DND-41 (cell line): ENCODE measurements around the gene BTNL3.
"Not testable (repeated sequence)": the region's sequence is repeated elsewhere in the genome, so short reads cannot be mapped to it uniquely, and the experiment has no call there.

Experiments used
- ATAC-seq: fragments of 200-7000 bp; cut with Tn5 transposase; 3 replicates; pipeline ENCODE4 v1.9.1; 2021; ENCODE audit warnings: low read depth; ENCODE audit not compliant: insufficient read depth
- DNase-seq: peaks from one replicate; pipeline ENCODE4 v3.0.0-alpha.2; 2020
- H2AFZ ChIP-seq: 2 replicates; pipeline ENCODE4 v1.6.0; 2012; ENCODE audit warnings: low read depth, low read length
- H3K27ac ChIP-seq: 2 replicates; pipeline ENCODE4 v1.5.1; 2012; ENCODE audit warnings: low read length, inconsistent platforms
- H3K27me3 ChIP-seq: fragments of 200-600 bp; sonication (generic); 2 replicates; pipeline ENCODE4 v1.6.0; 2012; ENCODE audit warnings: low read length, mild to moderate bottlenecking, inconsistent platforms; ENCODE audit not compliant: insufficient read depth, poor library complexity
- H3K36me3 ChIP-seq: 2 replicates; pipeline ENCODE4 v1.5.1; 2012; ENCODE audit warnings: low read length, inconsistent platforms; ENCODE audit not compliant: insufficient read depth
- H3K4me1 ChIP-seq: 2 replicates; pipeline ENCODE4 v1.5.1; 2012; ENCODE audit warnings: mild to moderate bottlenecking, low read length; ENCODE audit not compliant: insufficient read depth
- H3K4me2 ChIP-seq: 2 replicates; pipeline ENCODE4 v1.6.0; 2012; ENCODE audit warnings: mild to moderate bottlenecking, moderate library complexity, low read length, inconsistent platforms; ENCODE audit not compliant: insufficient read depth
- H3K4me3 ChIP-seq, 2 experiments: fragments of 200-600 bp in 1 of 2; shearing (Covaris generic) in 1 of 2; 2 replicates each; pipeline ENCODE4 v1.5.1; 2012 to 2016; ENCODE audit warnings: inconsistent platforms in 2 of 2, low read length in 2 of 2, mild to moderate bottlenecking in 2 of 2, low read depth in 1 of 2, moderate library complexity in 1 of 2
- H3K79me2 ChIP-seq: 2 replicates; pipeline ENCODE4 v1.6.0; 2012; ENCODE audit warnings: low read length, inconsistent platforms; ENCODE audit not compliant: insufficient read depth
- H3K9ac ChIP-seq: 2 replicates; pipeline ENCODE4 v1.6.0; 2012; ENCODE audit warnings: low read depth, mild to moderate bottlenecking, inconsistent platforms, low read length, moderate library complexity
- H3K9me3 ChIP-seq: 2 replicates; pipeline ENCODE4 v1.5.1; 2012; ENCODE audit warnings: low read length, moderate library complexity, mild to moderate bottlenecking, inconsistent platforms; ENCODE audit not compliant: insufficient read depth, severe bottlenecking
- H4K20me1 ChIP-seq: 2 replicates; pipeline ENCODE4 v1.6.0; 2012; ENCODE audit warnings: low read length; ENCODE audit not compliant: insufficient read depth
- CTCF ChIP-seq: IDR thresholded peaks from 2 replicates; pipeline ENCODE4 v1.5.1; 2012; ENCODE audit warnings: borderline replicate concordance, low read length, moderate library complexity, mild to moderate bottlenecking; ENCODE audit not compliant: poor library complexity, severe bottlenecking; ENCODE audit errors: extremely low read depth
- EZH2 ChIP-seq: IDR thresholded peaks from 3 replicates; pipeline ENCODE4 v1.6.1; 2012; ENCODE audit warnings: borderline replicate concordance, low read depth, mild to moderate bottlenecking, moderate library complexity, low read length, inconsistent platforms; ENCODE audit not compliant: severe bottlenecking

The BTNL3 gene

GRCh38 chr5:181017448-181017847 is 28.8 kb downstream of the BTNL3 start:
- not testable (repeated sequence) for H3K27me3 ChIP-seq, H3K4me1 ChIP-seq, H3K79me2 ChIP-seq, H2AFZ ChIP-seq, H3K4me3 ChIP-seq, H3K9me3 ChIP-seq, H3K27ac ChIP-seq, ATAC-seq, DNase-seq, H3K36me3 ChIP-seq, H3K9ac ChIP-seq, H3K4me2 ChIP-seq, H4K20me1 ChIP-seq

- no peaks in the 10 kb centered on the region for H3K4me1 ChIP-seq
- TF ChIP-seq CTCF (no peak), EZH2 (no peak)
- no peak for DNase-seq
Observed at GRCh38 chr5:181020688-181021087, 32.0 kb downstream of the BTNL3 start.

GRCh38 chr5:181024245-181025064 is 35.8 kb downstream of the BTNL3 start:
- no peak for DNase-seq
- Histone ChIP-seq H3K4me1 (no peaks in the 10 kb centered on the region), H3K36me3 (no peaks in the 10 kb centered on the region), H3K4me3 (no peak overlapping the region), H3K9me3 (peaks cover 9% of the 10 kb centered on the region), H3K27me3 (no peaks in the 10 kb centered on the region), H3K9ac (no peak overlapping the region), H2AFZ (no peak overlapping the region), H3K4me2 (no peak overlapping the region), H3K79me2 (no peaks in the 10 kb centered on the region), H4K20me1 (no peaks in the 10 kb centered on the region), H3K27ac (no peak overlapping the region)
- TF ChIP-seq CTCF (no peak), EZH2 (no peak)
- ATAC-seq, result no peak

More at GRCh38 chr5:181020688-181021087, 32.0 kb downstream of the BTNL3 start:
- Histone ChIP-seq H3K79me2 (no peaks in the 10 kb centered on the region), H2AFZ (no peak overlapping the region), H3K27ac (no peak overlapping the region), H3K4me3 (no peak overlapping the region), H3K9me3 (peaks cover 9% of the 10 kb centered on the region), H3K36me3 (no peaks in the 10 kb centered on the region), H3K27me3 (no peaks in the 10 kb centered on the region), H3K9ac (no peak overlapping the region), H3K4me2 (no peak overlapping the region), H4K20me1 (no peaks in the 10 kb centered on the region)
- ATAC-seq, result no peak

GRCh38 chr5:181027452-181028031 is 38.9 kb downstream of the BTNL3 start:
- H3K4me2 ChIP-seq, result no peak overlapping the region
- no peaks in the 10 kb centered on the region for H3K9me3 ChIP-seq
- no peaks in the 10 kb centered on the region for H3K4me1 ChIP-seq
- DNase-seq (no peak), ATAC-seq (no peak)
- H3K4me3 ChIP-seq, result no peak overlapping the region
- no peak for TF ChIP-seq EZH2
- no peak for TF ChIP-seq CTCF
- H3K36me3 ChIP-seq, result no peaks in the 10 kb centered on the region
- H3K79me2 ChIP-seq, result no peaks in the 10 kb centered on the region
- no peaks in the 10 kb centered on the region for H4K20me1 ChIP-seq
- no peak overlapping the region for H3K9ac ChIP-seq
- no peak overlapping the region for H3K27ac ChIP-seq
- H3K27me3 ChIP-seq, result no peaks in the 10 kb centered on the region
- no peak overlapping the region for H2AFZ ChIP-seq
